ENCODE results near the gene OPRPN.

- no peak for TF ChIP-seq POLR2AphosphoS5 (IDR thresholded peaks at IDR 0.05; ENCODE audit: low read depth, low read length)
- TF ChIP-seq POLR2A (IDR thresholded peaks at IDR 0.05; ENCODE audit: low read depth, low read length), result no peak
- TF ChIP-seq TAF1 (IDR thresholded peaks at IDR 0.05; ENCODE audit: low read depth, low read length), result no peak
Measured at GRCh38 chr4:70397580-70397979, at the start of gene OPRPN.

All from GM12891 (cell line).